Islet of Langerhans (tissue), 1 donor: ENCODE data around the gene NSUN6.
"Not testable (repeated sequence)": the region's sequence is repeated elsewhere in the genome, so short reads cannot be mapped to it uniquely, and the experiment has no call there.

Source experiments
- FAIRE-seq: peaks from one replicate; lab custom pipeline; 2011; peaks lifted over from hg19 to GRCh38; lab: Jason Lieb, UNC

The NSUN6 gene

GRCh38 chr10:18608596-18608995 is 42.8 kb downstream of the NSUN6 start:
- peak; percentile 30 for FAIRE-seq

- peak; percentile 83 for FAIRE-seq
These were observed 43.6 kb downstream of the NSUN6 start for GRCh38 chr10:18607503-18608378.

GRCh38 chr10:18606051-18606695 is 45.2 kb downstream of the NSUN6 start:
- FAIRE-seq, result no peak

GRCh38 chr10:18601321-18601720 is 50.1 kb downstream of the NSUN6 start:
- FAIRE-seq, result no peak

GRCh38 chr10:18599392-18599791 is 52.0 kb downstream of the NSUN6 start:
- FAIRE-seq, result no peak

GRCh38 chr10:18594574-18595156 is 56.7 kb downstream of the NSUN6 start:
- no peak for FAIRE-seq

- FAIRE-seq, result not testable (repeated sequence)
These were observed 60.2 kb downstream of the NSUN6 start for GRCh38 chr10:18591141-18591540.

- FAIRE-seq, result not testable (repeated sequence)
These were observed 64.8 kb downstream of the NSUN6 start for GRCh38 chr10:18586637-18587036.

GRCh38 chr10:18583575-18584270 is 67.7 kb downstream of the NSUN6 start:
- FAIRE-seq, result no peak

- FAIRE-seq, result no peak
These were observed 68.6 kb downstream of the NSUN6 start for GRCh38 chr10:18582803-18583202.

GRCh38 chr10:18577823-18578685 is 73.3 kb downstream of the NSUN6 start:
- FAIRE-seq, result no peak

GRCh38 chr10:18576586-18576985 is 74.8 kb downstream of the NSUN6 start:
- no peak for FAIRE-seq

GRCh38 chr10:18572959-18573561 is 78.3 kb downstream of the NSUN6 start:
- no peak for FAIRE-seq

GRCh38 chr10:18571780-18572179 is 79.6 kb downstream of the NSUN6 start:
- no peak for FAIRE-seq

- FAIRE-seq, result no peak
These were observed 80.3 kb downstream of the NSUN6 start for GRCh38 chr10:18571076-18571475.

GRCh38 chr10:18570386-18570785 is 81.0 kb downstream of the NSUN6 start:
- not testable (repeated sequence) for FAIRE-seq

- FAIRE-seq, result no peak
These were observed 84.0 kb downstream of the NSUN6 start for GRCh38 chr10:18567343-18567856.

- FAIRE-seq, result no peak
These were observed 85.2 kb downstream of the NSUN6 start for GRCh38 chr10:18566177-18566576.

GRCh38 chr10:18565006-18565405 is 86.4 kb downstream of the NSUN6 start:
- no peak for FAIRE-seq

- FAIRE-seq, result no peak
These were observed 88.2 kb downstream of the NSUN6 start for GRCh38 chr10:18563003-18563726.
